Bladder microvascular endothelial cell (primary cell): ENCODE data around the gene BBS12. TPM values are rescaled to one million over a fixed set of nuclear protein-coding genes. Genes with fewer than 3 reads are reported as not detected.

Experiments used
- total RNA-seq: library from RNA; depleted of rRNA; stranded (reverse); fragments of >200 nt; gene quantifications from 2 replicates; pipeline ENCODE4 v1.2.3, GENCODE V29; 2014

The BBS12 gene
- total RNA-seq = 3.9 and 6.2 TPM in 2 replicates

GRCh38 chr4:122732329-122733026 lies at the start of gene BBS12:
BBS12 (plus strand) TSS chr4:122732704; CDS start chr4:122741893, 9,189 bp downstream.

Other genes with a start within 250 kb of the BBS12 start
- not detected in 2 replicates for gene IL21, start 111.6 kb upstream of the BBS12 start, total RNA-seq
- 11.8 and 21.4 TPM in 2 replicates for gene FGF2, start 94.1 kb downstream of the BBS12 start, total RNA-seq
- gene NUDT6, start 189.9 kb downstream of the BBS12 start, total RNA-seq = 4.7 and 7.6 TPM in 2 replicates